GM18520 (cell line): ENCODE results near the gene FGF18.

ENCODE experiments used
- ATAC-seq: cut with Tn5 transposase; IDR thresholded peaks from one replicate; pipeline ENCODE4 v1.9.1; 2021; ENCODE audit not compliant: unreplicated experiment

Gene FGF18

DNA sequence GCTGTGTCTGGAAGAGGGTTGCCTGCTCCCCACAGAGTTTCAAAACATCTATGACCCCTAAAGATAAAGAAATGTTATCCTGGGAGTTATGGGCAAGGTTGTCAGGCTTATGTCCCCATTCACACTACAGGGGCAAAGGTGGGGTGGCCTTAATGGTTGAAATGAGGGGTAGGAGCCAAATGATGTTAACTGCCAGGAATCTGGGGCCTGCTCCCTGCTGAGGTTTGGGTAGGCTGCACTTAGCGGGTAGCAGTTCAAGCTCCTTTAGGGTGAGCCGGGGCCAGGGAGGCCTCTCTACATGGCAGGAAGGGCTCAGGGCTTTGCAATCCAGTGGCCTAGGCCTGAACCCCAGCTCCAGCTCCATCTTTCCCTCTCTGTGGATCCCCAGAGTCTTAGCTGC, 3.0 kb downstream of the FGF18 start:
- ATAC-seq: no peak

DNA sequence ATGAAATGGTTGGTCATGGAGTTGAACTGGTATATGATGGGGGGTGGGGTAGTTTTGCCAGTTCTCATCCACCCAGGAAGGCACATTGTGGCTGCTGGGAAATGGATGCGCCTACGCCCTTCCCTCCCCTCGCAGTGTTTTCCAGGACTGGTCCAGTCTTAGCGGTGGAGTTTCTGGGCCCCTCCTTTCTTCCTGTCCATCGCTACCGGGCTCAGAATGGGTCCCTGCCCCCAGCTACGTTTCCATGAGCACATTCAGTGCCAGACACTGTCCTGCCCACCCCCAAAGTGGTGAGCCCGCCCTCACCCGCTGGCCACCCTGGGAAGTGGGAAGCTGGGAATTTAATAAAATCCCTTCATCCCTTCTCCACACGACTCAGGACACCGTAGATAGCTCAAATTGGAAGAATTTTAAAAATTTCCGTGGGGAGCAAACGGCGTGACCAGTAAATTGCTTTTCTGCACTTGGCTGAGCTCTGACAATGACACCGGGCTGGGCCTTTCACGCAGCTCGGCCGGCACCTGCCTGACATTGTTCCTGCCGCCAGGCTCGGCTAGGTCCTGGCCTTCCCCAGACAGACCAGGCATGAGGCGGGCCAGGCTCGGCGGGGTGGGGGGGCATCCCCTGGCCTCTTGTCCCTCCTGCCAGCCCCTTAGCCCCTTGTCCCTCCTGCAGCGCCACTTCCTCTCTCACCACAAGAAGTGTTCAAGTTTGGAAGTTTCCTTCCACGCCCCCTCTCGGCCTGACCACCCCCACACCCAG, 3.6 kb downstream of the FGF18 start:
- ATAC-seq: no peak

DNA sequence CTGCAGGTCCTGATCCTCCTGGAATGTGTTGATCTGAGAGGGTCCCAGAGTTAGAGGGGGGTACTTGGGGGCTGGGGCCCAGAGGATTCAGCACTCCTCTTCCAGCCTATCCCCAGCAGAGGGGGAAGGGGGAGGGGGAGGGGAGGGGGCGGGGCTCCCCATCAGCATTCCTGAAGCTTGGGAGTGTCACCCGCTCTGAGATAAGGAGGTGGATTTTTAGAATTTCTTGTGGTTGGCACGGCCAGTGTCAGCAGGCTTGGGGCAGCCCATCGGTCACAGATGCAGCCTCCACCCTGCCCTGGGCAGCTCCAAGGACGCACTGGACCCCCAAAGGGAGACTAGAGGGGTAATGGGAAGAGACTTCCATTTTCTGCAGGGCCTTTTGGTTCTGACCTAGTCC, 5.3 kb downstream of the FGF18 start:
- no peak for ATAC-seq

GRCh38 chr5:171425596-171426244, 6.3 kb downstream of the FGF18 start:
- ATAC-seq: no peak

DNA sequence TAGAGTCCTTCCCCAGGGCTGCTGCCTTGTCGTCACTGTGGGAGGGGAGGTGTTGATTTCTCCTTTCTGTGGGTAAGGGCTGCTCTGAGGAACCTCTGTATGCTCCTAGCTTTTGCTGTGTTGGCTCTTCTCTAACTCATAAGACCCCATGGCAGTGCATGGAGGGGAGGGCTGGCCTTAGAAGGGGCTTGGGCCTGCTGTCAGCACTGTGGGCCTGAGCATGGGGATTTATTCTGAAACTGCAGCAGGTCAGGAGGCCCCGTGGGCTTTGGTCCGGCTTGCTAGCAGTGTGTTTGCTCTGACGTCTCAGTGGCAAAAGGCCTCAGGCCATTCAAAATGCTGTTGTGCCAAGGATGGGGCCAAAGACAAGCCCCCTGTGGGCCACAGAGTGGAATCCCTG, 6.8 kb downstream of the FGF18 start:
- no peak for ATAC-seq

- ATAC-seq: no peak
Measured at GRCh38 chr5:171426680-171427079, 7.2 kb downstream of the FGF18 start.

DNA sequence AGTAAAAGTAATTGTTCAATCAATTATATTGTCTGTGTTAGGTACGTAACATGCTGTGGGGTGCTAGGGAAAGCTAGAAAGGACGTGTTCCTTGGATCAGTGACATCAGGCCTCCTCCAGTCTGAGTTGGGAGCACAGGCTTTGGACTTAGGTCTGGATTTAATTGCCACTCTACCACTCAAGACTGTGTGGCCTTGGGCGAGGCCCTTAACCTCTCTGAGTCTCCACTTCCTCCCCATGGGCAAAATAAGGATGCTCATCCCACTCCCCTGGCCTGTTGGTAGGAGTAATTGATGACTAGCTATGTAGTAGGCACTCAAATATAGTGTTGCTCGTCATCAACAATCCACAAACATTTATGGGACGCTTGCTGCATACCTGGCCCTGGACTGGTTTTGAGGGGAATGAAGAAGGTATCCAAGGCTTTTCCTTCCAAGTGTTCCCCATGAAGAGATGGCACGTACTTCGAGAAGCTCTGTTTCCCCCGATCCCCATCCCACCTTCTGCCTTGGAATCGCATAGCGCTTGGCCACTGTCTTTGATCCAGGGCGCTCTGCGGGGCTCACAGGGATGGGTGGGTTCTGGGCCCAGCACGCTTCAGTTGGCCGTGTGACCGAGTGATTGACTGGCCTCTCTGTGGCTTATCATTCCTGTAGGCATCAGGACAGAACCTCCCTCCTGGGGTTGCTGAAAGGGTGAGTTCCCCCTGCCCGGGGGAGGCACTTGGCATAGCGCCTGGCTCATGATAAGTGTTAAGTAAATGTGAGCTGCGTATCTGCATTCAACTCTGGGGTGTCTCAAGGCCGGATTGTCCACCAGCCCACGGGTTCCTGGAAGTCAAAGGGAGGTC, 8.1 kb downstream of the FGF18 start:
- ATAC-seq: no peak

GRCh38 chr5:171428168-171428696, 8.8 kb downstream of the FGF18 start:
- no peak for ATAC-seq

DNA sequence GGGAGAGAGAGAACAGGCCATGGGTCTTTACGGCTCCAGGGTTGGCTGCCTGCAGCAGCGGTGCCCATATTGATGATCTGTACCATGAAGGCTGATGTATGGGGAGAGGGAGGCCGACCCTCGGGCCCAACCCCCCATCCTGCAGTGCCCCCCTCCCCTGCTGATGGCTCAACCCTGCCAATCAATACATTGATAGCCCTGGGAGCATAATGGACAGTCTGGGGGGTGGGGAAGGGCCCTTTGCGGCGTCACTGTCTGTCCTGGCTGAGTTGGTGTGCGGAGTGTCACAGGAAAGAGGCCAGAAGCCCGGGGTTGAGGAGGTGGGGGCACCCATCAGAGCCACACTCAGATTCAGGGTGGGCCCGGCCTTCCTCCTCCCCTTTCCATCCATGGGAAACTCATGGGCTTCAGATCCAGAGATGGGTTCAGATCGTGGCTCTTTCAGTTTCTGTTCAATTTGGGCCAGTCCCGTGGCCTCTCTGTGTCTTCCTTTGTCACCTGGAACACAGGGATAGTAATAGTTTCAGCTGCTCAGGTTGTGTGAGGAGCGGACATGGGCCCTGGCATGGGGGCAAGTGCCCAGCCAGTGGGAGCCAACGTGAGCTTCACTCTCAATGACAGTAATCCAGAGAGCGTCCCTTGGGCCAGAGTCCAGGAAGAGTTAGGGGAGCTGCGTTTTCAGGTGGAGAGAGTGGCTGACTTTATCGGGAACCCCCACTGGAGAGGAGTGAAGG, 9.5 kb downstream of the FGF18 start:
- ATAC-seq: no peak

DNA sequence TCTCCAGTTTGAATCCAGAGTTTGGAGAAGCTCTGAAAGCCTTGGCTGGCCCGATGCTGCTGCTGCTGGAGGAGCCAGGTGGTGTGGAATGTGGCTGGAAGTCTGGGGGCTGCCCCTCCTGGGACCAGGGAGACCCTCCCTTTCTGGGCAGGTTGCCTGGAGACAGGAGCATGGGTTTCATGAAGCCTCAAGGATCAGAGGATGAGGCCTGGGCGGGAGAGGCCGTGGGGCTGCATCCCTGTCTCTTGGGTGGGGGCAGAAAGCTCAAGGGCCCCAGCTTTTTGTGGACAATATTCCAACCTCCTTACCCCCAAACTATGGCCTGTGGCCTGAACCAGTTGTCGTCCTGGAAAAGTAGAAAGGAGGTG, 10.1 kb downstream of the FGF18 start:
- no peak for ATAC-seq

DNA sequence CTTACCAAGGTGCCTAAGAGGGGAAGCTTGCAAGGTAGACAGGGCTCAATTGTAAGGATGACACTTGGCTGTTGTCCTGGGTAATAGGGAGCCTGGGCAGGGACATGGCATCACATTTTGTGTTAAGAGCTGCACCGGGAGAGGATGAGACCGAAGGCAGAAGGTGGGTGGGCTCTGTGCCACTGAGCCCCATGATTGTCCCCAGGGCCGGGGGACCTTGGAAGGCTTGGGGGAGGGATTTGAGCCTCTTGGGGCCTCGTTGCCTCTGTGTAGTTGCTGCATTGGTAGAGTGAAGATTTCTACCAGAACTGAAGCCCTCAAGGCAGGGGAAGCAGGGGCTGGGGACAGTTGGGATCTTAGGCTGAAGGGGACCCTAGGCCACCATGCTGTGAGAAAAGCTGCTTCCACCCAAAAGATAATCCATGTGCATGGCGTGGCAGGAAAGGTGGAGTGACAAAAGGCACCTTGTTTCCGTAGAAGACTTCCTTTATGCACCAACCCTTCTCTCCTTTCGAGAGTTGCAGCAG, 11.9 kb downstream of the FGF18 start:
- no peak for ATAC-seq

GRCh38 chr5:171432076-171432475, 12.6 kb downstream of the FGF18 start:
- no peak for ATAC-seq

DNA sequence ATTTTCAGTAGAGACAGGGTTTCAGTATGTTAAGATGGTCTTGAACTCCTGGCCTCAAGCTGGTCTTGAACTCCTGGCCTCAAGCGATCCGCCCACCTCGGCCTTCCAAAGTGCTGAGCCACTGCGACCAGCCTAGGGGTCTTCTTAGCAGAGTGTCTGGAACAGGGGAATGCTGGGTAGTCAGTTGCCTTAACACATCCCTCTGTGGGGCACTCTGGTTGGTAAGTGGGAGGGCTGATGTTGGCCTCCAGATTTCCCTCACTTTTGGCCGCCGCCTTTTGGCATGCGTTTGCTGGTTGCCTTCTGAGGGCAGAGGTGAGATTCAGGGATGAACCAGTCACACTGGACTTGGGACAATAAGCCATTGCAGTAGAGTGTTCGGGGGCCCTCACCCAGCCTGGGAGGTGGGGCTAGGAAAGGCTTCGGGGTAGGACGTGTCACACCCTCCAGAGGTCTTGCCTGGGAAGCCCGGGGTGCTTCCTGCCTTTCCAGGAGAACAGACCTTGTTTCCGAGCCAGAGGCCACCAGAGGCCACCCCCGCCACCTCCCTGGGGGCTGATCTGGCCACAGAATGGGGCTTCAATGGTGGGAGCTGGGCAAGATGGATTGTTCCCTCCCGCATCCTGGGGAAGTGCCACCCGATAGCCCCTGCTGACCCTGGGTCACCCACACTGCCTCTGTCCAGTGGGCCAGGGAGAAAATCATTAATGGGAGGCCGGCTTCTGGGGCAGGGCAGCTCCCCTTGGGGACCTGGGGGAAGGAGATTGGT, 13.3 kb downstream of the FGF18 start:
- no peak for ATAC-seq

- ATAC-seq: no peak
Measured at GRCh38 chr5:171433352-171433698, 13.9 kb downstream of the FGF18 start.

- no peak for ATAC-seq
Measured at GRCh38 chr5:171433982-171434676, 14.7 kb downstream of the FGF18 start.

GRCh38 chr5:171434874-171435273, 15.4 kb downstream of the FGF18 start:
- no peak for ATAC-seq

DNA sequence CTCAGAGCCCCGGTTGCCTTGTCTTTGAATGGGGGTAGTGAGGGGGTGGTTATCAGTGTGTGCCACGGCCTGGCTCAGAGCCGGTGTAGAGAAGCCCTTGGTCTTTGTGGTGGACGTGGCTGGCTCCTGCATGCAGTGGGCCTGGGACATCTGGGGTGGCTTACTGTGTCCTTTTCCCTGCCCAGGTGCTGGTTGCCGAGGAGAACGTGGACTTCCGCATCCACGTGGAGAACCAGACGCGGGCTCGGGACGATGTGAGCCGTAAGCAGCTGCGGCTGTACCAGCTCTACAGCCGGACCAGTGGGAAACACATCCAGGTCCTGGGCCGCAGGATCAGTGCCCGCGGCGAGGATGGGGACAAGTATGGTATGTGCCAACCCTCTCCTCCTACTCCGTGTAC, 16.5 kb downstream of the FGF18 start:
- no peak for ATAC-seq

DNA sequence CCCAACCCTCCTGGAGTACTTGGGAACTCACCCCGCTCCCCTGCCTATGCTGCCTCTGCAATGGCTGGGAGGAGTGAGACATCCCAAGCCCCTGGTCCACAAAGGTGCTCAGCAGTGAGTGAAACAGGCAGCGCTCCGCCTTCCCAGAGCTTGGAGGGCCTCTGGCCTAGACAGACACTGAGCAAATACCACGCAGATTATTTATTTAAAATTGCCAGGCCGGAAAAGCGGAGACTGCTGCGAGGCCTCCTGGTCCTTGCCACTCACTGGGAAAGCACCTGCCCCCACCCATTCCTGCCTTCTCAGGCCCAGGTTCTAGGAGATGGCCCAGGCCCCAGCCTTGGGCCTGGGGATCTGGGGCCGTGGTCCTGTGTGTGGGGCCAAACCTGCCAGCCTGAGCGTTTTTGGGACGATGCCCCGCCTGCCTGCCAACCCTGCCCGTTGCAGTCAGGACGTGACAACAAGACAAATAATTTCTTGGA, 17.4 kb downstream of the FGF18 start:
- no peak for ATAC-seq

DNA sequence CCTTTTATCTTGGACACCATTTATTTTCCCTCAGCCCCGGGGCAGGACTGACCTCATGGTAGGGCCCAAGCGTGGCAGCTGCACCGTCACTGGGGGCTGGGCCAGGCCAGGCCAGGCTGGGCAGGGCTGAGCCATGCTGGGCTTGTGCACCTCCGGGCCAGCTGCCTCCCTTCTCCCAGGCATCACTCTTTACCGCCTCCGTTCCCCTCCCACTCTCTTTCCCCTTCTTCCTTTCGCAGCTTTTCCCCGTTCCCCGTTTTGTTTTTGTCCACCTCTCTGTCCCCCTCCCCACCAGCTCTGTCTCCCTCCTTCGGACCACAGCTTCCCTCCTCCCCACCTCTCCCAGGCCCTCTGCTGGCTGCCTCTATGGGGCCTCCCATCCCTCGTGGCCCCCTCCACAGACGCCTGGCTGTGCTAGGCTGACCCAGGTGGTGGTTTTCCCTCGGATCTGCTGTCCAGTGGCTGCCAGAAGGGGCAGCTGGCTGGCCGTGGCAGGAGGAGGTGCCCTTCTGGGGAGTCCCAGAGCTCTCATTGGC, 17.9 kb downstream of the FGF18 start:
- no peak for ATAC-seq
